ENCODE results near the gene PFDN6. TPM values are rescaled to one million over a fixed set of nuclear protein-coding genes. Genes with fewer than 3 reads are reported as not detected.

PFDN6 gene
- polyA plus RNA-seq, 3 donors = 26.0 to 36.2 (median 28.4) TPM

DNA sequence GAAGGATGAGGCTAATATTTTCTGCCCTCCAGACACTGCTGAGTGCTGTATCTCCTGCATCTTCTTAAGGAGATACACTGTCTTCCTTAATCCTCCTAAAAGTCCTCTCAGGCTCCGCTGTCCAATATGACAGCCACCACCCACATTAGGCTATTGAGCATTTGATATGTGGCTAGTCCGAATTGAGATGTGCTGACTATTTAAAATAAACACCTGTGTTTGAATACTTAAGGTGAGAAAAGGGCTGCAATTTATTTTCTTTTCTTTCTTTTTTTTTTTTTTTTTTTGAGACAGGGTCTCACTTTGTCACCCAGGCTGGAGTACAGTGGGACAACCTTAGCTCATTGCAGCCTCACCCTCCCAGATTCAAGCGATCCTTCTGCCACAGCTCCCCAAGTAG, 12.5 kb downstream of the PFDN6 start:
- Histone ChIP-seq H3K79me2 (ENCODE audit: insufficient read depth, low read length) (peaks cover 94% of the 10 kb centered on the region), H3K9ac (ENCODE audit: insufficient read depth, low read length, poor library complexity, severe bottlenecking) (no peak overlapping the region), H3K4me2 (replicated peaks; ENCODE audit: extremely low read depth, low read length, poor library complexity, severe bottlenecking) (no peak overlapping the region), H3K4me3 (replicated peaks in 1 of 3; ENCODE audit: low read depth in 2 of 3, low read length in 3 of 3) (no peak overlapping the region), H3K36me3 (replicated peaks in 1 of 2; ENCODE audit: control insufficient read depth in 1 of 2, insufficient read depth in 2 of 2, low read length in 2 of 2) (peaks cover 27 to 60% of the 10 kb centered on the region in 2 donors), H3K27ac (ENCODE audit: low read depth in 1 of 2, low read length in 2 of 2) (no peak overlapping the region), H3K9me3 (replicated peaks in 1 of 2; ENCODE audit: control insufficient read depth in 1 of 2, insufficient read depth in 1 of 2, low read length in 2 of 2) (no peaks in the 10 kb centered on the region), H2AFZ (ENCODE audit: insufficient read depth, low read depth, low read length, poor library complexity, severe bottlenecking) (no peak overlapping the region), H4K20me1 (ENCODE audit: insufficient read depth, low read length) (peaks cover 81% of the 10 kb centered on the region), H3K27me3 (ENCODE audit: control insufficient read depth in 2 of 2, insufficient read depth in 2 of 2, low read length in 2 of 2) (no peaks in the 10 kb centered on the region), H3K4me1 (ENCODE audit: control insufficient read depth in 1 of 2, insufficient read depth in 2 of 2, low read length in 2 of 2) (peaks cover 28 to 36% of the 10 kb centered on the region in 2 donors)
- peaks cover 0 to 7% (median 0%) of the 10 kb centered on the region in 7 donors for H3K9me3 Mint-ChIP-seq
- no CpG with 5 or more reads among the region's 3 CpGs for WGBS (ENCODE audit: insufficient coverage)
- TF ChIP-seq, protein P1, sequence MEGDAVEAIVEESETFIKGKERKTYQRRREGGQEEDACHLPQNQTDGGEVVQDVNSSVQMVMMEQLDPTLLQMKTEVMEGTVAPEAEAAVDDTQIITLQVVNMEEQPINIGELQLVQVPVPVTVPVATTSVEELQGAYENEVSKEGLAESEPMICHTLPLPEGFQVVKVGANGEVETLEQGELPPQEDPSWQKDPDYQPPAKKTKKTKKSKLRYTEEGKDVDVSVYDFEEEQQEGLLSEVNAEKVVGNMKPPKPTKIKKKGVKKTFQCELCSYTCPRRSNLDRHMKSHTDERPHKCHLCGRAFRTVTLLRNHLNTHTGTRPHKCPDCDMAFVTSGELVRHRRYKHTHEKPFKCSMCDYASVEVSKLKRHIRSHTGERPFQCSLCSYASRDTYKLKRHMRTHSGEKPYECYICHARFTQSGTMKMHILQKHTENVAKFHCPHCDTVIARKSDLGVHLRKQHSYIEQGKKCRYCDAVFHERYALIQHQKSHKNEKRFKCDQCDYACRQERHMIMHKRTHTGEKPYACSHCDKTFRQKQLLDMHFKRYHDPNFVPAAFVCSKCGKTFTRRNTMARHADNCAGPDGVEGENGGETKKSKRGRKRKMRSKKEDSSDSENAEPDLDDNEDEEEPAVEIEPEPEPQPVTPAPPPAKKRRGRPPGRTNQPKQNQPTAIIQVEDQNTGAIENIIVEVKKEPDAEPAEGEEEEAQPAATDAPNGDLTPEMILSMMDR (IDR thresholded peaks at IDR 0.05) = no peak
- H3K36me3 Mint-ChIP-seq = peaks cover 36 to 58% of the 10 kb centered on the region in 2 donors
- H3K4me1 Mint-ChIP-seq = peaks cover 50% of the 10 kb centered on the region
- peaks cover 0 to 3% (median 0%) of the 10 kb centered on the region in 3 donors for H3K27me3 Mint-ChIP-seq (ENCODE audit: low read depth in 3 of 3)
- intact Hi-C loops (cut with micrococcal nuclease) = no loop called here
- peak overlapping the region in 3 of 7 donors; percentile 57 to 63 (median 59) for H3K27ac Mint-ChIP-seq
- no peak for DNase-seq
- H3K4me3 Mint-ChIP-seq = no peak overlapping the region

GRCh38 chr6:33304216-33304615, 14.8 kb downstream of the PFDN6 start:
- Mint-ChIP-seq H3K27me3 (ENCODE audit: low read depth in 3 of 3) (no peaks in the 10 kb centered on the region), H3K36me3 (peaks cover 49 to 74% of the 10 kb centered on the region in 2 donors), H3K4me3 (no peak overlapping the region), H3K27ac (peak overlapping the region in 2 of 7 donors; percentile 37 to 81), H3K9me3 (peaks cover 0 to 5% (median 0%) of the 10 kb centered on the region in 7 donors), H3K4me1 (peaks cover 45% of the 10 kb centered on the region)
- H3K27ac ChIP-seq (ENCODE audit: low read depth in 1 of 2, low read length in 2 of 2) = no peak overlapping the region
- TF ChIP-seq, protein P1 (IDR thresholded peaks at IDR 0.05) = no peak
- no peaks in the 10 kb centered on the region for H3K9me3 ChIP-seq (replicated peaks in 1 of 2; ENCODE audit: control insufficient read depth in 1 of 2, insufficient read depth in 1 of 2, low read length in 2 of 2)
- H3K4me1 ChIP-seq (ENCODE audit: control insufficient read depth in 1 of 2, insufficient read depth in 2 of 2, low read length in 2 of 2) = peaks cover 19 to 28% of the 10 kb centered on the region in 2 donors
- H3K4me2 ChIP-seq (replicated peaks; ENCODE audit: extremely low read depth, low read length, poor library complexity, severe bottlenecking) = no peak overlapping the region
- H4K20me1 ChIP-seq (ENCODE audit: insufficient read depth, low read length) = peaks cover 96% of the 10 kb centered on the region
- no peak overlapping the region for H3K9ac ChIP-seq (ENCODE audit: insufficient read depth, low read length, poor library complexity, severe bottlenecking)
- H3K4me3 ChIP-seq (replicated peaks in 1 of 3; ENCODE audit: low read depth in 2 of 3, low read length in 3 of 3) = no peak overlapping the region
- WGBS (ENCODE audit: insufficient coverage) = 99% methylated on average over 7 of the region's 16 CpGs
- no peak for DNase-seq
- H2AFZ ChIP-seq (ENCODE audit: insufficient read depth, low read depth, low read length, poor library complexity, severe bottlenecking) = no peak overlapping the region
- peaks cover 99% of the 10 kb centered on the region for H3K79me2 ChIP-seq (ENCODE audit: insufficient read depth, low read length)
- no peaks in the 10 kb centered on the region for H3K27me3 ChIP-seq (ENCODE audit: control insufficient read depth in 2 of 2, insufficient read depth in 2 of 2, low read length in 2 of 2)
- peaks cover 36 to 75% of the 10 kb centered on the region in 2 donors for H3K36me3 ChIP-seq (replicated peaks in 1 of 2; ENCODE audit: control insufficient read depth in 1 of 2, insufficient read depth in 2 of 2, low read length in 2 of 2)
- intact Hi-C loops (cut with micrococcal nuclease) = no loop called here
